ENCODE data around the gene ATG101. TPM values are rescaled to one million over a fixed set of nuclear protein-coding genes. Genes with fewer than 3 reads are reported as not detected.

The ATG101 gene
- total and polyA plus RNA-seq, 9 of the 15 experiments (the other 6 are each of a cell fraction or from before 2014, with no cell fraction given) = 2.9 to 52.4 (median 29.7) TPM

DNA sequence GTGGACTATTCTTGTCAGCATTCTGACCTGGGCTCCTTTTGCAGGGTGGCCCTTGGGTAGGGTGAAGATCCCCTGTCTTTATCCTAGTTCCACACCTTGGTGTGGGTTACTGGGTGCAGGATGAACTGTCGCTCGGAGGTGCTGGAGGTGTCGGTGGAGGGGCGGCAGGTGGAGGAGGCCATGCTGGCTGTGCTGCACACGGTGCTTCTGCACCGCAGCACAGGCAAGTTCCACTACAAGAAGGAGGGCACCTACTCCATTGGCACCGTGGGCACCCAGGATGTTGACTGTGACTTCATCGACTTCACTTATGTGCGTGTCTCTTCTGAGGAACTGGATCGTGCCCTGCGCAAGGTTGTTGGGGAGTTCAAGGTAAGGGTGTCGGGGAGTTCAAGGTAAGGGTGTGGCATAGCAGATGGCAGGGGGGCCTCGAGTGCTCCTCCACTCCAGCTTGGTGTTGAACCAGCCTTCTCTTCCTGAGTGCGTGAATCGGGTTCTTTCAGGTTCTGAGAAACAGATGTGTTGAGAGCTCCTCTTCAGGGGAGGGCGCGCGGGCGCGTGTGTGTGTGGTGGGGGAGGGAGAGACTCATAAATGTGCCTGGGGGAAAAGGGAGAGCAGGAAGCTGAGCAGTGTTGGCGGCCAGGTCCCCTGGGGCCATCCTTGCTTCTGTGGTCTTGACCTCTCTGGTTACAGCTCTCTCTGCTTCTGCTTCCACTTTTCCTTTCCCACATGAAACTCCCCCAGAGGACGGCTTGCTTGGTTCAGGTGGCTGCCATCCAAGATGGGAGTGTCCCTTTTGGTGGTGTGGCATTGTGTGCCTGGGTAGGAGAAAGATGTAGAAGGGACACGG lies 4.0 kb downstream of the ATG101 start:
- Histone ChIP-seq H3K4me3 (no peak overlapping the region), H3K9me1 (ENCODE audit: control insufficient read depth, insufficient read depth, low read length) (no peaks in the 10 kb centered on the region), H3K4me1 (replicated peaks in 1 of 2; ENCODE audit: control insufficient read depth in 2 of 2, insufficient read depth in 2 of 2, low read length in 2 of 2) (peaks cover 9 to 16% of the 10 kb centered on the region in 2 experiments), H3K27ac (ENCODE audit: extremely low read depth, low read depth, low read length) (no peak overlapping the region; the same call in 2 of the 3 replicates), H3K36me3 (ENCODE audit: control insufficient read depth, insufficient read depth, low read length) (peaks cover 62% of the 10 kb centered on the region), H3K4me2 (ENCODE audit: insufficient read depth, low read length) (no peak overlapping the region), H3K79me2 (ENCODE audit: control insufficient read depth, insufficient read depth, low read length) (peaks cover 39% of the 10 kb centered on the region), H2AFZ (ENCODE audit: low read depth, low read length) (no peak overlapping the region), H3K27me3 (ENCODE audit: control insufficient read depth in 2 of 2, insufficient read depth in 2 of 2, low read length in 2 of 2) (no peaks in the 10 kb centered on the region; a peak in 1 of 5 replicates), H3K9me3 (replicated peaks; ENCODE audit: control insufficient read depth, insufficient read depth, low read depth, low read length) (no peaks in the 10 kb centered on the region), H4K20me1 (replicated peaks; ENCODE audit: control insufficient read depth, insufficient read depth, low read length) (peaks cover 20% of the 10 kb centered on the region), H3K9ac (ENCODE audit: insufficient read depth in 1 of 2, low read depth in 2 of 2, low read length in 2 of 2) (peak overlapping the region in 1 of 2 experiments; percentile 54; a peak in 1 of 4 replicates)
- in situ Hi-C loops (cut with MboI) (no loop called here), intact Hi-C loops (cut with micrococcal nuclease) (no loop called here)
- ATAC-seq = no peak
- no TSS peak for BruUV-seq (replicated peaks)
- no peak for TF ChIP-seq BRCA1 (IDR thresholded peaks at IDR 0.05)
- TF ChIP-seq BRCA1 (CRISPR knock-in tag; IDR thresholded peaks at IDR 0.05) = no peak
- TF ChIP-seq, protein P1, sequence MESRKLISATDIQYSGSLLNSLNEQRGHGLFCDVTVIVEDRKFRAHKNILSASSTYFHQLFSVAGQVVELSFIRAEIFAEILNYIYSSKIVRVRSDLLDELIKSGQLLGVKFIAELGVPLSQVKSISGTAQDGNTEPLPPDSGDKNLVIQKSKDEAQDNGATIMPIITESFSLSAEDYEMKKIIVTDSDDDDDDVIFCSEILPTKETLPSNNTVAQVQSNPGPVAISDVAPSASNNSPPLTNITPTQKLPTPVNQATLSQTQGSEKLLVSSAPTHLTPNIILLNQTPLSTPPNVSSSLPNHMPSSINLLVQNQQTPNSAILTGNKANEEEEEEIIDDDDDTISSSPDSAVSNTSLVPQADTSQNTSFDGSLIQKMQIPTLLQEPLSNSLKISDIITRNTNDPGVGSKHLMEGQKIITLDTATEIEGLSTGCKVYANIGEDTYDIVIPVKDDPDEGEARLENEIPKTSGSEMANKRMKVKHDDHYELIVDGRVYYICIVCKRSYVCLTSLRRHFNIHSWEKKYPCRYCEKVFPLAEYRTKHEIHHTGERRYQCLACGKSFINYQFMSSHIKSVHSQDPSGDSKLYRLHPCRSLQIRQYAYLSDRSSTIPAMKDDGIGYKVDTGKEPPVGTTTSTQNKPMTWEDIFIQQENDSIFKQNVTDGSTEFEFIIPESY (CRISPR knock-in tag; IDR thresholded peaks at IDR 0.05) = peak; percentile 64; the same call in 1 of the 2 replicates
- WGBS (ENCODE audit: insufficient coverage, low coverage, missing lambda C conversion rate) = 85% methylated on average over 21 of the region's 23 CpGs
- ChIA-PET CTCF (ENCODE audit: low intra/inter-chr PET ratio) (no interaction called here), POLR2A (no interaction called here)
- FAIRE-seq = no peak
- DNase-seq (ENCODE audit: extremely low read depth in 1 of 4, low spot score in 3 of 4) = no peak

All from K562 (cell line).